ENCODE data around the gene CD163L1. TPM values are rescaled to one million over a fixed set of nuclear protein-coding genes. Genes with fewer than 3 reads are reported as not detected.
"Not testable (repeated sequence)": the region's sequence is repeated elsewhere in the genome, so short reads cannot be mapped to it uniquely, and the experiment has no call there.

Gene CD163L1
- total RNA-seq, 1 donor from 2014 or later = 0.78 TPM

- not testable (repeated sequence) for ATAC-seq; DNase-seq (ENCODE audit: low spot score)
These were observed 106.2 kb downstream of the CD163L1 start for GRCh38 chr12:7337790-7338189.

- ATAC-seq (no peak), DNase-seq (ENCODE audit: low spot score) (no peak)
These were observed 116.0 kb downstream of the CD163L1 start for GRCh38 chr12:7327918-7328317.

GRCh38 chr12:7324176-7324575 lies 119.8 kb downstream of the CD163L1 start:
- DNase-seq (ENCODE audit: low spot score) (no peak), ATAC-seq (no peak)

DNA sequence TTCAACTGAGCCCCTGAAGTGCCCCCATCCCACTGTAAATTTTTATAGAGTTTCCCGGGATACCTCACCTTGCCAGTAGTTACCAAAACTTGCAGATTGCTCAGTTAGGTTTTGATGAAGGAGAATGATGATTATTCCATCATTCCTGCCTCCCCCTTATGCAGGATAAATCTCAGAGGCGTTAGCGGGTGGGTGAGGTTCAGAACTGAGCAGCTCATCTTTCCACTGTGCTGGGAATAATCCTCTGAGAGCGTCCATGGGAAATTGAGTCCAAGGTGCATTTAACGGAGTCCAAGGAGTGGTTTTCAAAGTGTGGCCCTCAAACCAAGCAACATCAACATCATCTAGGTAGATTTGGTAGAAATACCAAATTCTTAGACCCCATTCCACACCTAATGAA lies 121.4 kb downstream of the CD163L1 start:
- DNase-seq (ENCODE audit: low spot score) (no peak), ATAC-seq (no peak)

DNA sequence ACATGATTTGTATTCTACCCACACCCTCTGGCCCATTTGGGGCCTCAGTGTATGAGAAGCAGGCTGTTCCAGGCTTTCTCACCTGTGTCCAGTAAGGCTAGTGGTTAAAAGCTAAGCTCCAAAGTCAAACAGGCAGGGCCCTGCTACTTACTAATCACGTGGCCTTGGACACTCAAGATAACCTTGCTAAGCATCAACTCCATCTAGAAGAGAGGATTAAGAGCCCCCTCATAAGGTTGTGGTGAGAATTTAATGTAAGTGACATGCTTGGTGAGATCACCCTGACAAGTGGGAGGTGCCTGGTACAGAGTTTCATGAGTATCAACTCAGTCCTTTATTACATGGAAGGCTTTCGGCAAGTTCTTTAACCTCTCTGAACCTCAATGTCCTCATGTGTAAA lies 122.3 kb downstream of the CD163L1 start:
- no peak for DNase-seq (ENCODE audit: low spot score)
- no peak for ATAC-seq

- DNase-seq (ENCODE audit: low spot score) (no peak), ATAC-seq (no peak)
These were observed 124.0 kb downstream of the CD163L1 start for GRCh38 chr12:7319930-7320329.

DNA sequence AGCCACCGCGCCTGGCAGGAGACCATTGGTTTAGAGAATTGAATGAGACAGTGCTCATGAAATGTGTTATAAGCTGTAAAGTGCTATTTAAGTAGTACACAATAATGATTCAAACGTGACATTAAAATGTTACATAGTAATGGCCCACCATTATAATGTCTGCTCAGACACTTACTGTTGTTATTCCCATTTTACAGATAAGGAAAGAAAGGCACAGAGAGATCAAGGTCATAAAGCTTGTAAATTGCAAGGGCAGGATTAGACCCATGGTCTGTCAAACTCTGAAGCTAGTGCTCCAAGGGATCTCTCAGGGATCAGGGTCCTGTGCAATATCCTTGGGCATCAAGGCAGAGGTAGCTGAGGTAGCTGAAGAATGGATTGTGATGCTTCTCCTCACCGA lies 133.9 kb downstream of the CD163L1 start:
- ATAC-seq (no peak), DNase-seq (ENCODE audit: low spot score) (no peak)

Other genes with a start within 250 kb of the CD163L1 start
- gene ACSM4, start 140.1 kb downstream of the CD163L1 start, total RNA-seq = not detected
- gene CD163, start 59.6 kb upstream of the CD163L1 start, total RNA-seq = 52.2 TPM
- not detected for gene APOBEC1, start 221.8 kb upstream of the CD163L1 start, total RNA-seq

Data from left lobe of liver (tissue), 2 donors.